HEK293 (cell line): ENCODE results near the gene SLC39A12.

ENCODE experiments used
- CTCF ChIA-PET: fragments of 350-600 bp; formaldehyde crosslinking; extraction: SDS; loops from one replicate; lab custom pipeline; 2021; ENCODE audit warnings: antibody characterized with exemption; lab: Yijun Ruan, JAX
- POLR2A ChIA-PET: fragments of 300-600 bp; formaldehyde crosslinking; extraction: SDS; loops from one replicate; lab custom pipeline; 2020; ENCODE audit warnings: antibody characterized with exemption, inconsistent platforms; lab: Yijun Ruan, JAX
- H3K27ac ChIP-seq: fragments of 200-500 bp; sonication (Bioruptor generic); 2 replicates; pipeline ENCODE4 v1.5.1; 2014; ENCODE audit warnings: low read depth, low read length, control low read depth, inconsistent platforms; ENCODE audit errors: extremely low read depth
- H3K36me3 ChIP-seq, 2 experiments: fragments of 200-500 bp in 1 of 2; sonication (Bioruptor generic) in 1 of 2; 1 replicate in 1 of 2; 2 replicates in 1 of 2; pipeline ENCODE4 v1.5.1; 2014 to 2017; ENCODE audit warnings: inconsistent platforms in 2 of 2, low read length in 2 of 2; ENCODE audit not compliant: control insufficient read depth in 2 of 2, insufficient read depth in 1 of 2
- H3K4me1 ChIP-seq: fragments of 200-500 bp; sonication (Bioruptor generic); 2 replicates; pipeline ENCODE4 v1.5.1; 2014; ENCODE audit warnings: mild to moderate bottlenecking, low read length, inconsistent platforms; ENCODE audit not compliant: control insufficient read depth, insufficient read depth
- H3K4me3 ChIP-seq: 2 replicates; pipeline ENCODE4 v1.5.1; 2011; ENCODE audit warnings: low read depth, mild to moderate bottlenecking, control low read depth, low read length, moderate library complexity
- H3K9me3 ChIP-seq: fragments of 200-500 bp; sonication (Bioruptor generic); 2 replicates; pipeline ENCODE4 v1.5.1; 2014; ENCODE audit warnings: low read depth, low read length, inconsistent platforms; ENCODE audit not compliant: control insufficient read depth, insufficient read depth
- BCL11A ChIP-seq: fragments of 450-650 bp; formaldehyde crosslinking; IDR thresholded peaks from 2 replicates; pipeline ENCODE4 v1.5.1; 2016; ENCODE audit warnings: low read depth, missing biosample characterization, missing genetic modification characterization
- HOXA7 ChIP-seq: sonication (generic); formaldehyde crosslinking; IDR thresholded peaks from 2 replicates; pipeline ENCODE4 v1.8.1; 2022; ENCODE audit warnings: missing genetic modification reagents, borderline replicate concordance
- HOXD13 ChIP-seq: sonication (generic); formaldehyde crosslinking; IDR thresholded peaks from 2 replicates; pipeline ENCODE4 v1.8.0; 2022; ENCODE audit warnings: missing genetic modification reagents, borderline replicate concordance
- KLF10 ChIP-seq: fragments of 450-650 bp; IDR thresholded peaks from 2 replicates; pipeline ENCODE4 v1.5.1; 2018; ENCODE audit warnings: missing biosample characterization, mild to moderate bottlenecking, missing genetic modification characterization
- KLF8 ChIP-seq: fragments of 450-650 bp; formaldehyde crosslinking; IDR thresholded peaks from 2 replicates; pipeline ENCODE4 v1.5.1; 2016; ENCODE audit warnings: missing biosample characterization, missing genetic modification characterization
- MEIS1 ChIP-seq: sonication (generic); formaldehyde crosslinking; IDR thresholded peaks from 2 replicates; pipeline ENCODE4 v1.8.1; 2022; ENCODE audit warnings: missing genetic modification reagents, mild to moderate bottlenecking, borderline replicate concordance
- OVOL3 ChIP-seq: fragments of 450-650 bp; formaldehyde crosslinking; IDR thresholded peaks from 2 replicates; pipeline ENCODE4 v1.5.1; 2016; ENCODE audit warnings: missing biosample characterization, missing genetic modification characterization
- SETDB1 ChIP-seq: IDR thresholded peaks from one replicate; pipeline ENCODE4 v1.6.1; 2017; ENCODE audit warnings: mild to moderate bottlenecking, low read length, moderate library complexity, mixed read lengths; ENCODE audit not compliant: insufficient read length
- TSHZ1 ChIP-seq: fragments of 450-650 bp; formaldehyde crosslinking; IDR thresholded peaks from 2 replicates; pipeline ENCODE4 v1.5.1; 2016; ENCODE audit warnings: missing biosample characterization, missing genetic modification characterization, borderline replicate concordance
- ZBTB1 ChIP-seq: fragments of 450-650 bp; formaldehyde crosslinking; IDR thresholded peaks from 2 replicates; pipeline ENCODE4 v1.5.1; 2016; ENCODE audit warnings: missing biosample characterization, missing genetic modification characterization
- ZBTB49 ChIP-seq: fragments of 450-650 bp; formaldehyde crosslinking; IDR thresholded peaks from 2 replicates; pipeline ENCODE4 v1.5.1; 2016; ENCODE audit warnings: missing biosample characterization, missing genetic modification characterization, low read depth
- ZBTB7A ChIP-seq: fragments of 450-650 bp; formaldehyde crosslinking; IDR thresholded peaks from 2 replicates; pipeline ENCODE4 v1.5.1; 2016; ENCODE audit warnings: low read depth, missing biosample characterization, missing genetic modification characterization
- ZFHX2 ChIP-seq: fragments of 450-650 bp; formaldehyde crosslinking; conservative IDR thresholded peaks from 2 replicates; pipeline ENCODE4 v1.5.1; 2016; ENCODE audit warnings: missing biosample characterization, missing genetic modification characterization
- ZNF112 ChIP-seq: fragments of 450-650 bp; formaldehyde crosslinking; IDR thresholded peaks from 2 replicates; pipeline ENCODE4 v1.5.0; 2017; ENCODE audit warnings: missing biosample characterization, missing genetic modification characterization
- ZNF114 ChIP-seq: fragments of 450-650 bp; formaldehyde crosslinking; IDR thresholded peaks from 2 replicates; pipeline ENCODE4 v1.5.0; 2017; ENCODE audit warnings: missing biosample characterization, missing genetic modification characterization
- ZNF174 ChIP-seq: fragments of 450-650 bp; formaldehyde crosslinking; IDR thresholded peaks from 2 replicates; pipeline ENCODE4 v1.5.0; 2017; ENCODE audit warnings: missing biosample characterization, mild to moderate bottlenecking, missing genetic modification characterization
- ZNF19 ChIP-seq: fragments of 450-650 bp; formaldehyde crosslinking; IDR thresholded peaks from 2 replicates; pipeline ENCODE4; 2016; ENCODE audit warnings: missing biosample characterization, missing genetic modification characterization, low read depth
- ZNF433 ChIP-seq: fragments of 450-650 bp; formaldehyde crosslinking; IDR thresholded peaks from 2 replicates; pipeline ENCODE4 v1.5.1; 2016; ENCODE audit warnings: missing biosample characterization, missing genetic modification characterization, low read depth
- ZNF501 ChIP-seq: fragments of 450-650 bp; formaldehyde crosslinking; IDR thresholded peaks from 2 replicates; pipeline ENCODE4 v1.5.1; 2016; ENCODE audit warnings: missing biosample characterization, missing genetic modification characterization
- ZNF529 ChIP-seq: fragments of 450-650 bp; formaldehyde crosslinking; IDR thresholded peaks from 2 replicates; pipeline ENCODE4 v1.5.1; 2017; ENCODE audit warnings: missing genetic modification characterization, missing biosample characterization; ENCODE audit not compliant: insufficient replicate concordance
- ZNF555 ChIP-seq: fragments of 450-650 bp; formaldehyde crosslinking; conservative IDR thresholded peaks from 2 replicates; pipeline ENCODE4 v1.5.1; 2017; ENCODE audit warnings: missing biosample characterization, mild to moderate bottlenecking, missing genetic modification characterization, inconsistent platforms
- ZNF624 ChIP-seq: fragments of 450-650 bp; formaldehyde crosslinking; IDR thresholded peaks from 2 replicates; pipeline ENCODE4 v1.5.1; 2017; ENCODE audit warnings: missing biosample characterization, missing genetic modification characterization
- ZNF707 ChIP-seq: fragments of 450-650 bp; formaldehyde crosslinking; IDR thresholded peaks from 2 replicates; pipeline ENCODE4 v1.5.1; 2016; ENCODE audit warnings: missing biosample characterization, missing genetic modification characterization
- ZNF76 ChIP-seq: fragments of 450-650 bp; formaldehyde crosslinking; IDR thresholded peaks from 2 replicates; pipeline ENCODE4; 2016; ENCODE audit warnings: low read depth, missing biosample characterization, missing genetic modification characterization, borderline replicate concordance
- ZNF837 ChIP-seq: fragments of 450-650 bp; formaldehyde crosslinking; IDR thresholded peaks from 2 replicates; pipeline ENCODE4 v1.5.1; 2016; ENCODE audit warnings: missing biosample characterization, missing genetic modification characterization
- ZNF843 ChIP-seq: fragments of 450-650 bp; formaldehyde crosslinking; IDR thresholded peaks from 2 replicates; pipeline ENCODE4 v1.5.1; 2016; ENCODE audit warnings: missing biosample characterization, missing genetic modification characterization
- ZSCAN23 ChIP-seq: fragments of 450-650 bp; formaldehyde crosslinking; IDR thresholded peaks from 2 replicates; pipeline ENCODE4 v1.5.1; 2016; ENCODE audit warnings: missing biosample characterization, missing genetic modification characterization
- TF ChIP-seq, protein P1 (sequence below): fragments of 450-650 bp; formaldehyde crosslinking; IDR thresholded peaks from 2 replicates; pipeline ENCODE4 v1.5.1; 2017; ENCODE audit warnings: missing biosample characterization, missing genetic modification characterization
- TF ChIP-seq, protein P2 (sequence below): sonication (generic); formaldehyde crosslinking; IDR thresholded peaks from 2 replicates; pipeline ENCODE4 v1.8.1; 2022; ENCODE audit warnings: mild to moderate bottlenecking, moderate library complexity, missing genetic modification reagents

Gene SLC39A12

GRCh38 chr10:17921378-17921777 is 30.3 kb upstream of the SLC39A12 start:
- no peak overlapping the region for H3K27ac ChIP-seq
- ChIA-PET POLR2A (no interaction called here), CTCF (interaction anchor here (0.6 to 1.4 kb wide), 2 partner anchors 11 to 12 kb away, joined by 3 read pairs; no protein-coding TSS in a partner anchor)
- TF ChIP-seq HOXA7 (CRISPR knock-in tag) (no peak), ZNF76 (tag by site-specific recombination) (no peak), MEIS1 (CRISPR knock-in tag) (no peak), ZNF555 (tag by site-specific recombination) (no peak), TSHZ1 (tag by site-specific recombination) (no peak), ZBTB49 (tag by site-specific recombination) (no peak), ZNF19 (no peak), ZNF174 (tag by site-specific recombination) (no peak), ZFHX2 (no peak), SETDB1 (no peak), HOXD13 (CRISPR knock-in tag) (no peak), ZBTB7A (tag by site-specific recombination) (no peak), KLF8 (tag by site-specific recombination) (no peak), KLF10 (no peak), ZSCAN23 (tag by site-specific recombination) (no peak), ZNF624 (tag by site-specific recombination) (no peak), OVOL3 (no peak), BCL11A (tag by site-specific recombination) (no peak), ZNF837 (tag by site-specific recombination) (no peak)
- TF ChIP-seq, protein P1, sequence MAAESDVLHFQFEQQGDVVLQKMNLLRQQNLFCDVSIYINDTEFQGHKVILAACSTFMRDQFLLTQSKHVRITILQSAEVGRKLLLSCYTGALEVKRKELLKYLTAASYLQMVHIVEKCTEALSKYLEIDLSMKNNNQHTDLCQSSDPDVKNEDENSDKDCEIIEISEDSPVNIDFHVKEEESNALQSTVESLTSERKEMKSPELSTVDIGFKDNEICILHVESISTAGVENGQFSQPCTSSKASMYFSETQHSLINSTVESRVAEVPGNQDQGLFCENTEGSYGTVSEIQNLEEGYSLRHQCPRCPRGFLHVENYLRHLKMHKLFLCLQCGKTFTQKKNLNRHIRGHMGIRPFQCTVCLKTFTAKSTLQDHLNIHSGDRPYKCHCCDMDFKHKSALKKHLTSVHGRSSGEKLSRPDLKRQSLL (tag by site-specific recombination) = no peak
- no peaks in the 10 kb centered on the region for H3K36me3 ChIP-seq
- H3K4me3 ChIP-seq = no peak overlapping the region
- H3K4me1 ChIP-seq = no peaks in the 10 kb centered on the region
- no peaks in the 10 kb centered on the region for H3K9me3 ChIP-seq

GRCh38 chr10:17923728-17924127 is 28.0 kb upstream of the SLC39A12 start:
- POLR2A ChIA-PET = no interaction called here

More at GRCh38 chr10:17923728-17924127, 28.0 kb upstream of the SLC39A12 start:
- no peaks in the 10 kb centered on the region for H3K36me3 ChIP-seq
- TF ChIP-seq ZNF707 (no peak), ZNF529 (no peak), ZNF112 (no peak), ZNF114 (no peak), SETDB1 (no peak), ZNF501 (tag by site-specific recombination) (no peak), ZNF433 (tag by site-specific recombination) (no peak), ZBTB1 (tag by site-specific recombination) (no peak), ZNF843 (no peak)
- TF ChIP-seq, protein P2, sequence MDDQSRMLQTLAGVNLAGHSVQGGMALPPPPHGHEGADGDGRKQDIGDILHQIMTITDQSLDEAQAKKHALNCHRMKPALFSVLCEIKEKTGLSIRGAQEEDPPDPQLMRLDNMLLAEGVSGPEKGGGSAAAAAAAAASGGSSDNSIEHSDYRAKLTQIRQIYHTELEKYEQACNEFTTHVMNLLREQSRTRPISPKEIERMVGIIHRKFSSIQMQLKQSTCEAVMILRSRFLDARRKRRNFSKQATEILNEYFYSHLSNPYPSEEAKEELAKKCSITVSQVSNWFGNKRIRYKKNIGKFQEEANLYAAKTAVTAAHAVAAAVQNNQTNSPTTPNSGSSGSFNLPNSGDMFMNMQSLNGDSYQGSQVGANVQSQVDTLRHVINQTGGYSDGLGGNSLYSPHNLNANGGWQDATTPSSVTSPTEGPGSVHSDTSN (CRISPR knock-in tag) = no peak
- no peaks in the 10 kb centered on the region for H3K4me1 ChIP-seq
- H3K4me3 ChIP-seq = no peak overlapping the region
- no peaks in the 10 kb centered on the region for H3K9me3 ChIP-seq
- no peak overlapping the region for H3K27ac ChIP-seq
- CTCF ChIA-PET = no interaction called here
